Activated CD8-positive, alpha-beta T cell treated with anti-CD3 and anti-CD28 coated beads for 36 hours (primary cell): ENCODE data around the gene PIAS1. TPM values are rescaled to one million over a fixed set of nuclear protein-coding genes. Genes with fewer than 3 reads are reported as not detected.

Experiments
- ATAC-seq: fragments of 200-7000 bp; cut with Tn5 transposase; one replicate; pipeline ENCODE4 v1.10.0; 2021; ENCODE audit warnings: mild to moderate bottlenecking, moderate library complexity
- CTCF ChIA-PET: fragments of 350-600 bp; sonication (Branson Sonifier 250); formaldehyde crosslinking; loops from one replicate; lab custom pipeline; 2021; ENCODE audit warnings: antibody characterized with exemption; lab: Charles Lee
- POLR2A ChIA-PET: fragments of 350-600 bp; sonication (Branson Sonifier 250); formaldehyde crosslinking; loops from one replicate; lab custom pipeline; 2021; ENCODE audit warnings: antibody characterized with exemption; lab: Charles Lee
- DNase-seq: peaks from one replicate; pipeline ENCODE4 v3.0.0-alpha.2; 2020
- H3K27ac Mint-ChIP-seq: one replicate; pipeline ENCODE4 v1.8.0; 2021; ENCODE audit warnings: mild to moderate bottlenecking, mixed read lengths
- H3K27me3 Mint-ChIP-seq: one replicate; pipeline ENCODE4 v1.8.0; 2021; ENCODE audit warnings: mixed read lengths
- H3K36me3 Mint-ChIP-seq: one replicate; pipeline ENCODE4 v1.8.0; 2021; ENCODE audit warnings: low read depth, mixed read lengths
- H3K4me1 Mint-ChIP-seq: one replicate; pipeline ENCODE4 v1.8.0; 2021; ENCODE audit warnings: low read depth, mixed read lengths
- H3K4me3 Mint-ChIP-seq: one replicate; pipeline ENCODE4 v1.8.0; 2021; ENCODE audit warnings: mild to moderate bottlenecking, moderate library complexity, mixed read lengths
- H3K9me3 Mint-ChIP-seq: one replicate; pipeline ENCODE4 v1.8.0; 2021; ENCODE audit warnings: mixed read lengths
- CTCF ChIP-seq: fragments of 200-600 bp; IDR thresholded peaks from one replicate; pipeline ENCODE4 v1.8.0; 2022; ENCODE audit warnings: antibody characterized with exemption, mild to moderate bottlenecking
- intact Hi-C: fragments of 100-400 bp; cut with micrococcal nuclease; formaldehyde crosslinking; loops from one replicate; pipeline ENCODE4 v1.10.0; 2022
- total RNA-seq, 2 experiments: library from RNA; stranded (reverse); gene quantifications; one replicate each; pipeline ENCODE4 v1.2.3, GENCODE V29; 2021

Gene PIAS1
- total RNA-seq, 2 experiments from 2014 or later, result 26.0 to 29.8 TPM

GRCh38 chr15:68196445-68197169 is 142.5 kb downstream of the PIAS1 start:
- no peaks in the 10 kb centered on the region for H3K4me1 Mint-ChIP-seq
- H3K27me3 Mint-ChIP-seq, result no peaks in the 10 kb centered on the region
- ATAC-seq, result no peak
- H3K9me3 Mint-ChIP-seq, result no peaks in the 10 kb centered on the region
- ChIA-PET CTCF (interaction anchor here (0.9 kb wide), 1 partner anchor 14 kb away, joined by 5 read pairs; no protein-coding TSS in a partner anchor), POLR2A (interaction anchor here (0.7 to 1.5 kb wide), 2 partner anchors 9 to 40 kb away, joined by 3 read pairs; partner anchors contain the start of gene CALML4)
- H3K27ac Mint-ChIP-seq, result no peak overlapping the region
- H3K36me3 Mint-ChIP-seq, result peaks cover 10% of the 10 kb centered on the region
- TF ChIP-seq CTCF, result no peak
- DNase-seq, result no peak
- intact Hi-C loops, result no loop called here
- H3K4me3 Mint-ChIP-seq, result no peak overlapping the region

GRCh38 chr15:68197170-68197492 is 143.0 kb downstream of the PIAS1 start:
- CTCF ChIA-PET, result no interaction called here
- H3K27ac Mint-ChIP-seq, result no peak overlapping the region
- H3K4me3 Mint-ChIP-seq, result no peak overlapping the region
- H3K27me3 Mint-ChIP-seq, result no peaks in the 10 kb centered on the region
- ATAC-seq (no peak), DNase-seq (no peak)
- H3K9me3 Mint-ChIP-seq, result no peaks in the 10 kb centered on the region
- POLR2A ChIA-PET, result interaction anchor here (1.5 kb wide), 1 partner anchor 9 kb away, joined by 3 read pairs; the partner anchor contains the start of gene CALML4
- no peaks in the 10 kb centered on the region for H3K4me1 Mint-ChIP-seq
- H3K36me3 Mint-ChIP-seq, result peaks cover 6% of the 10 kb centered on the region
- intact Hi-C loops, result no loop called here
- TF ChIP-seq CTCF, result no peak

GRCh38 chr15:68197661-68198437 is 143.7 kb downstream of the PIAS1 start:
- TF ChIP-seq CTCF, result no peak
- DNase-seq, result no peak
- H3K4me1 Mint-ChIP-seq, result no peaks in the 10 kb centered on the region
- POLR2A ChIA-PET, result interaction anchor here (1.5 kb wide), 1 partner anchor 8 kb away, joined by 3 read pairs; the partner anchor contains the start of gene CALML4
- H3K27ac Mint-ChIP-seq, result no peak overlapping the region
- no peak overlapping the region for H3K4me3 Mint-ChIP-seq
- H3K9me3 Mint-ChIP-seq, result no peaks in the 10 kb centered on the region
- intact Hi-C loops, result no loop called here
- peaks cover 6% of the 10 kb centered on the region for H3K36me3 Mint-ChIP-seq
- no peaks in the 10 kb centered on the region for H3K27me3 Mint-ChIP-seq
- no peak for ATAC-seq
- CTCF ChIA-PET, result interaction anchor here (1.0 kb wide), 1 partner anchor 13 kb away, joined by 3 read pairs; no protein-coding TSS in a partner anchor

GRCh38 chr15:68199340-68199739 is 145.2 kb downstream of the PIAS1 start:
- H3K36me3 Mint-ChIP-seq, result peaks cover 2% of the 10 kb centered on the region
- H3K27ac Mint-ChIP-seq, result no peak overlapping the region
- H3K27me3 Mint-ChIP-seq, result no peaks in the 10 kb centered on the region
- ChIA-PET CTCF (interaction anchor here (1.0 kb wide), 1 partner anchor 11 kb away, joined by 3 read pairs; no protein-coding TSS in a partner anchor), POLR2A (interaction anchor here (1.1 kb wide), 1 partner anchor 30 kb away, joined by 3 read pairs; the partner anchor contains the start of gene CLN6)
- intact Hi-C loops, result no loop called here
- TF ChIP-seq CTCF, result no peak
- DNase-seq (no peak), ATAC-seq (no peak)
- no peaks in the 10 kb centered on the region for H3K9me3 Mint-ChIP-seq
- no peaks in the 10 kb centered on the region for H3K4me1 Mint-ChIP-seq
- H3K4me3 Mint-ChIP-seq, result no peak overlapping the region
